GM18873 (cell line): ENCODE measurements around the gene MCC.

Experiments used
- ATAC-seq: cut with Tn5 transposase; IDR thresholded peaks from one replicate; pipeline ENCODE4 v1.9.1; 2021; ENCODE audit warnings: mild to moderate bottlenecking, moderate library complexity, moderate number of reproducible peaks; ENCODE audit not compliant: unreplicated experiment, low FRiP score

The MCC gene

DNA sequence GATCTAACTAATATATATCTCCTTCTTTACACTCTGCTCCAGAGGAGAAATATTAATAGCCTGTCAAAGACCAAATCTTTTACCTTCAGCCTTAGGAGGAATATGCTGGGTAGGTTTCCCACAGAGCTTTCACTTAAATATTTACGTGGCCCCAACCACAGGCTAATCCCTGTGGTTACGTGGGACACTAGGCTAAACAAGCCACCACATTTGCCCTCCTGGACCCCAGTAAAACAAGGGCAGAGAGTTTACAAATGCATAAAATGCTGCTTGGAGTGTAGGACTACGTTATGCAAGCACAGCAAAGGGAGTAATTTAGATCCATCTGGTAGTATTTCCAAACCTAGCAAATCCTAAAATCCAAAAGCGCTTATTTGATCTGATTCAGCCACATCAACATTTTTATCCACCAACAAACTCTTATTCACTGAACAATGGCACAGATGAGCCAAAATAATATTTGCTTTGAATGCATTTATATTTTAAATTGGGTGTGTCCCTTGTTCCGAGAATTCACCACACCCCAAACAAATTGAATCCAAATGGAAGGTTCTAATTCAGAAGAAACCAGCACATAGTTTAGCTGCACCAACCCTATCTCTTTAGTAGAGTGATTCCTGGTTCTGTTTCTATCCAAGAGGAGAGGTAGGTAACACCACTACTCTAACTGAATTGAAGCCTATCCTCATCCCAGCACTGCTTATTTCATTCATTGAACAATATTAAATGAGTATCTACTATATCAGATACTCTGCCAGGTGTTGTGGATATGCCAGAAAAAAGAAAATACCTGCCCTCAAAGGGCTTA is 232.5 kb downstream of the MCC start:
- no peak for ATAC-seq

DNA sequence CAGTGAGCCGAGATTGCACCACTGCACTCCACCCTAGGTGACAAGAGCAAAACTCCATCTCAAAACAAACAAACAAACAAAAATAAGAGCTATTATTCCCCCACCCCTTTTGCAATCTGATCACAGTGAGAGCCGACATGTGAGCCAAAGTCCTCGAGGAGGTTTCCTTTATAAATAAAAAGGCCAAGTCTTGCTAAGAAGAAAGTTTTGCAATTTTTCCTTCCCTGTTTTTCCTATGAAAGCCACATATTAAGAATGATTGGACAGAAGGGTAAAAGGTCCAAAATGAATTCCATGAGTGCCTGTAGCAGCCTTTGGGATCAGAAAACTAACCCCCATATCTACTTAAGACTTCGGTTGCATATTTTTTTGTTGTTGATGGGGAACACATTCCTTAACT is 233.1 kb downstream of the MCC start:
- ATAC-seq, result no peak

DNA sequence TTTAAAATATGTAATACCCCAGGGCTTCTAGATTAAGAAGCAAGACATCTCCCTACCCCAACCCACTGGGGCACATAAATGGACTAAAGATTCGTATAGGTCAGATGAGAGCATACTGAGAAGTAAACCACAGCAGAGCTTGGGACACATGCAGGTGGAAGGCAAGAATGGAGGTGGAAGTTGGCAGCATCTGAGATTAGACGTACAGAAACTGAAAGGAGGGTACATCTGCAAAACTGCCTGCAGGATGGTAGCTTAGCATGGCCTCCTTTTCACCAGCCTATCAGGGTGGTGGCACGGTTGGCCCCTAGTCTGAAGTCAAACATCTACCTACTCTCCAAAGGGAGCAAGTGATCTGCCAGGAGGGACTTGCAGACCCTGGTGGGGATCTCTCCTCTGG is 235.2 kb downstream of the MCC start:
- no peak for ATAC-seq

DNA sequence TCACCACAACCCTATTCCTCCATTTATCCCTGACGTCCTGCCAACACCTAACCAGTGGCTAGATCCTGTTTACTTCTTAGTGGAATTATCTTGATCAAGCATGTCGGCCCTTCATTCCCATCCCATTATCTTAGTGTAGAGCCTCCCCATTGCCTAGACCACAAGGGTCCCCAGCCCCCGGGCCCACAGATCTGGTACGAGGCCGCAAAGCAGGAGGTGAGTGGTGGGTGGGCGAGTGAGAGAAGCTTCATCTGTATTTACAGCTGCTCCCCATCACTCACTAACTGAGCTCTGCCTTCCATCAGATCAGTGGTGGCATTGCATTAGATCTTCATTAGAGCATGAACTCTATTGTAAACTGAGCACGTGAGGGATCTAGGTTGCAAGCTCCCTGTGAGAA is 236.2 kb downstream of the MCC start:
- ATAC-seq, result no peak

DNA sequence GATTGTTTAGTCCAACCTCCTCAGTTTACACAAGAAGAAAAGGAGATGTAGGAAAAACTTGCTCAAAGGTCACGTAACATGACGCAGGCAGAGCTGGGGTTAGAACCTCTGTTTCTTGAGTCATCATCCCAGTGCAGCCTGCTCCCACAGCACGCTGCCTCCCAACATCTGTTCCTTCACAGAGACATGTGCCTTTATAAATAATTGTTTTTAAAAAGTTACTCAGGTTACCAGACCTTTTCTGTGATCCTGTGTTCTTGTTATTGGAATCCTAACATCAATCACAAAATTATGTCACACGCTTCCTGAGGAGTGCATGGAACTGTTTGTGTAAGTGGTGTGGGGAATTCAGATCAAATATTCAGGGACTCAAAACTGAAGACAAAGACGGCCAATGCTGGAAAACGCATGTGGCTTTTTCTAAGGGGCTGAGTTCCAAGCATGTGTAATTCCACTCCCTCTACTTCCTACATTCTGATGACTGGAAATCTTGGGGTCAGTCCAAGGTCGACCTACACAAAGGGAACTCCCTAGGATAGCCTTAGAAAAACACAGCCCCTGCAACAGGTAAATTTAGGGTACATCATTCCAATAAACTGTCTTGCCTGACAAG is 237.8 kb downstream of the MCC start:
- no peak for ATAC-seq

DNA sequence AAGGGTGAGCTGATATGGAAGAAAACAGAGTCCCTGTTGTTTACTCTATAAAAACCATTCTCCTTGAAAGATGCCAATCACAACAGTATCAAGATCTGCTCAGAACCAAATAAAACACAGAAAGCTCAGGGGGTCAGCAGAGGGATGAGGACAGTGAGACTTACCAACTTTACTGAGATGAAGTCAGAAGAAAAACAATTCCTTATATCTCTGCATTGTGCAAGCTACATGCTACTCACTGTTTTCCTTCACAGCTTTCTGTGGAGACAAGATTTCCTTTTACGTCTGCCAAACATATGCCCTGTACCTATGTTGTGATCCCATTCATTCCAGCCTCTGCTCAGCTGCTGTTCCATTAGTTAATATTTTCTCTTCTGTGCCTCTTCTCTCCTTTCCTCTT is 239.0 kb downstream of the MCC start:
- ATAC-seq, result no peak

DNA sequence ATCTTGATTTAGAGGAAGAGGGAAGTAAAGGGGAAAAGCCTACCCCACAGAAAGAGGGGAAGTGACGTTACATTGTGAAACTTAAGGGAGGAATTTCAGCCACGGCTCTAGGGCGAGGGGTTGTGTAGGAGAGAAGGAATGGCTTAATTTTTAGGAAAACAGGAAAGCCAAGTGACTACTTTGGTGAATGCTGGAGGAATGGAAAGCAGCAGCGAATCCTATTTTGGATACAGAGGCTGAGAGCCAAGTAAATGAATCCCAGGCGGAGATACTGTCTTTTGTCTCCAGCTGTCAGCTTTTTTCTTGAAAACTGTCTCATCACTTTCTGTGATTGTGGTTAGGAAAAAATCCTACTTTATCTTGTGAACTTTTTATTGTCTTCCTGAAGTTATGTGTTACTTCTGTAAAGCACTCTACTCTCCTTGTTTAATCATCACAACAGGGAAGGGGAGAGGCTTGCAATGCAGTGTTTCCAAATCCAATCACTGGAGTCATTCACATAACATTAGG is 241.8 kb downstream of the MCC start:
- no peak for ATAC-seq

DNA sequence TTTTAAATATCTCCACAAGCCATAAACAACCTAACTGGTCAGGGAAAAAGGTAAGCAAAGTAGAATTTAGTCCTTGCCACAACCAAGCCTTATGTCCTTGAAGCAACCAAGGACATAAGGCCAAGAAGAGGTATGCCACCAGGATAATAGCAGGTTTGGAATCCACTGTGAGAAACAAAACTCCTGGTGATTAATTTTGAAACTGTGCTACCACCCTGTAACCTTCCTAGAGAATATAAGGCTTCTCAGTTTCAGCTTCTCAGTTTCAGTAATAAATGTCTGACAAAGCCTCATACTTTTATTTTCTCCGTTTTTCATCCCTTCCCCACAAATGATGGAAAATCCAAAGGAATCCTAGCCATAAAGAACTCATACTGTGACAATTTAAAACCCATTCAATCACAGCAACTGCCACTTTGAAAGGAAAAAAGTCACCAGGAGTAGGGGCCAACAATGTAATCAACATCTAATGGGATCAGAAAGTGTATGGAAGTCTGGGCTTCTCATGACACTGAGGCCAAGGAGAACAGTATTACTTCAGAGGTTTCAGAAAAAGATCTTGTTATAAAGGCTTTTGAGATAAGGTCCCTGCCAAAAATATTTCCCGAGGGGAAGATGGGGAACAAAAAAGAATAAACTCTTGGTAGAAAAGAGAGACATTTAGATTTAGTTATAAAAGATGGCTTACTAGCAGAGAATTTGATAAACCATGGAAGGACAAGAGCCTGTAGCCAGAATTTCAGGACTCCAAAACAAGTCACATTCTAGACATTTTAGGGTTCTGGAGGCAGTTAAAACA is 242.6 kb downstream of the MCC start:
- ATAC-seq, result no peak

DNA sequence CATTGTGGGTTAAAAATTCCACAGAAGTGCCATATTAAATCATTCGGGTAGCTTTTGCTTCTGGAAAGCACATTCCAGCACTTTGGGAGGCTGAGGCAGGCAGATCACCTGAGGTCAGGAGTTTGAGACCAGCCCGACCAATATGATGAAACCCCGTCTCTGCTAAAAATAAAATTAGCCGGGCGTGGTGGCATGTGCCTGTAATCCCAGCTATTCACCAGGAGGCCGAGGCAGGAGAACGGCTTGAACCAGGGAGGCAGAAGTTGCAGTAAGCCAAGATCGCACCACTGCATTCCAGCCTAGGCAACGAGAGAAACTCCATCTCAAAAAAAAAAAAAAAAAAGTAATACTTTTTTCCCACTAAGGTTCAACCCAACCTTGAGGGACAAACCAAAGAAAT is 243.3 kb downstream of the MCC start:
- ATAC-seq, result no peak

DNA sequence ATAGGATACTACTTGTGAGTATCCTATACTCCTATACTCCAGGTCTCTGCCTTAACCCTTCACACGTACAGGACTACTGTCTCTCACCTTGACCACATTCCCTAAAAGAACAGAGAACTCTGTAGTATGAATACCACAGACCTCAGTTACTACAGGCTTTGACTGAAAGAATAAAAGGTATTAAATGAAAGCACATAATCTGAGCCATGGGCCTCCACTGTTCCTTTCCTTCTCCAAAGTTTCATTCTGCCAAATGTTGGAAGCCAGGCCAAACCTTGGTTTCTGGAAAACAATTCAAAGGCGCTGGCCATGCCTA is 244.9 kb downstream of the MCC start:
- no peak for ATAC-seq

DNA sequence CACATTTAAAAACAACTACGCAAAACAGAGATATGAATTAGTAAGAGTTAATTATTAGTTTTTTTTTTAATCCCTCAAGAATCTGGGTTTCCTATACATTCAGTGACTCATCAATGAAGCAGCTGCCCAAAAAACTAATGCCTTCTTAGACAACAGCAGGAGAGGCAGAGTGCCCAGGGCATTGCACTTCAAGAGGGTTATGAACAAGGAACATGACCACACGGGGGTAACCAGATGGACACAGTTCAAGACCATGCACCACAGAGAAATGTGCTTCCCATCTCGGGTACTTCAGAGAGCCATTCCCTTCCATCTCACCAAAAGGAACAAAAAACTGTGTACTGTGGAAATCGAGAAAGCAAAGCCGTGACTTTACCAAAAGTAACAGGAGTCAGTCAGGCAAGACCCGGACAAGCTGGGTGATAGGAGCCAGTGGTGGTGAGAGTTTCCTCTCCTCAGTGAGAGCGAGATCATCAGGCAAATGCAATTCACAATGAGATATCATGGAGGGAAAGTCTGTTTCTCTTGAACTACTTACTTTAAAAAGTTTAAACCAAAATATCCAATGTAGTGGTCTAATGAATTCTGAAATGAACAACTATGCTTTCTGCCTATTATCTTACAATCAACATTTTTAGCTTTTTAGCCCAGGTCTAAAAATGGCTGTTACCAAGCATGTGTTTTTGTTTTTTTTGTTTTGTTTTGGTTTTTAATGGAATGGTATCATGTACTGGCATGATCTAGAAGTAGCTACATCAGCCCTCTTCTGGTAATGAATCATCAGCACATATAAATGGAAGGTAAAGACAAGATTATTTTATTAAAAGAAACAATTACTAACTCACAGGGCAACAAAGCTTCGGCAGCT is 245.5 kb downstream of the MCC start:
- ATAC-seq, result no peak

DNA sequence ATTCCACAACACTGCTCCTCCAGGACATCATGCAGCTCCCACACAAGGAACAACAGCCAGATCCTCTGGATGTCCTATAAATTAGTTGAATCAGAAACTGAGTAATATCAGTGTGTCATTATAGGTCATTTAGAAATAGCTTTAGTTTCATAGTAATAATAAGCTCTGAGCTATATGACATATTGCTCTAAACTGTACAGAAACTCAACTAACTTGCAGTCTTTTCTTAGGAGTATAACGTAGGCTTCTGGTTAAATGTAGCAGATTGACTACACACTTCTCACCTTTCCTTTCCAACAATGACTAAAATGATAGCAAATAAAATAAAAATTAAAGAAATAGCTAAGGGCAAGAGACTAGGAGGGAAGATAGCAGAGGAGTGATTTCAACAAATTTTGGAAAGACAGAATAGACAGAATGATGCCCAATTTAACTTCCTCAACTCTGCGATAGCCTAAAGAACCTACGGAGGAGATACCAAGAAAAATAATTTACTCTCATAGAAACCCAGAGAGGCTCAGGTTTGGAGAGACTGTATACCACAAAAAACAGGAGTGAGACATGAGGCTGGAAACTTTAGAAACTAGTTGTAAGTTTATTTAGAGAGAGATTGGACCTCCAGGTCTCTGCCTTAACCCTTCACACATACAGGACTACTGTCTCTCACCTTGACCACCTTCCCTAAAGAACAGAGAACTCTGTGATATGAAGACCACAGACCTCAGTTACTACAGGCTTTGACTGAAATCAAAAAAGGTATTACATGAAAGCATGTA is 247.1 kb downstream of the MCC start:
- no peak for ATAC-seq

DNA sequence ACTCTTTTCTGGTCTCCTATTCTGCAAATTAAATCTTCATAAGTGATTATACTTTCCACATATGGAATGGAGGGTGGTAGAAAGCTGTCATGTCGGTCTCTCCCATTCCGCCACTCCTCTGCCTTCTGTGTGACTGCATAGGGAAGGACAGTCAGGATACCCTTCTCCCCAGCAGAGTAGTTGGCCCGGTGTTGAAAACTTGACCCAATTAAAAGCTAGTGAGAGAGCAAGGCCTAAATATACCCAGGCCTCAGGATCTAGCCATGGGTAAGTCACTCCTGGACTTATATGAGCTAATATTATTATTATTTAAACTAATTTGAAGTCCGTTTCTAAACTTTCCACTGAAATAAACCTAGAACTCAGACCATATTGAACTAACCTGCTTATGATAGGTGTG is 248.2 kb downstream of the MCC start:
- no peak for ATAC-seq

DNA sequence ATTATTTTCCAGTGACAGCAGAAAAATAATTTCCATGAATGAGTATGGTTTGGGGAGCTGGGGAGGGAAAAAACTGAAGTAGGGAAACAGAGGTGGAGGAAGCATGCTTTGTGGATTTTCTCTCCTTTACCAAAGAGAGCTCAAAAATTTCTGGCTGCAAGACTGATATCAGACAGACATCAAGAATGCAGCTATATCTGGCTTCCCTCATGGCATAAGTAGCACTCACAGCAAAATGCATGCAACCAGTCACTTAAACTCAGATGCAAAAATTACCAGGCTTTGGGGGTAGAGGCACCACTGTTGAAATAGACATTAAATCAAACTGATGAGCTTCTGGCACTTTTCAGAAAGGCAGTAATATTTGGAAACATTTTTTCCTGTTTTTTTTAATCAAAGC is 250.4 kb downstream of the MCC start:
- ATAC-seq, result no peak

DNA sequence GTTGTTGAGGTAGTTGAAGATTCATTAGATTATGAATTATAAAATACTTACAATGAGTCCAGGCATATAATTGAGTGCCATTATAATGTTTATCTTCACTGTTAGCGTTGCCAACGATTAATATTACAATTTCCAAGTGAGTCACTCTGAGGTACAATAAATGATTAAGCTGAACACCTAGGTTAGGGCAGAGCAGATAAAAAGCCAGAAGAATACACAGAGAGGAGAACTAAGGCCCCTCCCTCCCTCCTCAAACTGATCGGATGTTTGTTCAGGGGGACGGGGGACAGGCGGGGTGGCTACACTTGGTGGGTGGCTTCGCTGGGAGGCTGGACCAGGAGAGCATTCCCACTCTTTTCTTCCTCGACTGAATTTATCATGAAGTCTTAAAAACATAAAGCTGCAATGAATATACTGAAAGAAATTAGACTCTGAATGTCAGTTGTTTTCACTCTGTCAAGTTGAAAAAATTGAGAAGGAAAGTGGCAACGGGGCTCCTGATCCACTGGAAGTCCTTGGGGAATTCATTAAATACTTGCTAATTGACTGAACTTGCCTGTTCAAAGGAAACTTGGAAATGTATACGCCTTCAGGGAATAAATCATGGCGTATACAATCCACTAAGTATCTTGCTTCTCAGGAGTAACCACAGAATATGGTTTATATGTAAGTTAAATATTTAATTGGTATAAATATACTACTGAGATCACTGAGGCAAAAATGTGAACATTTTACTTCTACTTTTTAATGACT is 251.5 kb downstream of the MCC start:
- no peak for ATAC-seq

DNA sequence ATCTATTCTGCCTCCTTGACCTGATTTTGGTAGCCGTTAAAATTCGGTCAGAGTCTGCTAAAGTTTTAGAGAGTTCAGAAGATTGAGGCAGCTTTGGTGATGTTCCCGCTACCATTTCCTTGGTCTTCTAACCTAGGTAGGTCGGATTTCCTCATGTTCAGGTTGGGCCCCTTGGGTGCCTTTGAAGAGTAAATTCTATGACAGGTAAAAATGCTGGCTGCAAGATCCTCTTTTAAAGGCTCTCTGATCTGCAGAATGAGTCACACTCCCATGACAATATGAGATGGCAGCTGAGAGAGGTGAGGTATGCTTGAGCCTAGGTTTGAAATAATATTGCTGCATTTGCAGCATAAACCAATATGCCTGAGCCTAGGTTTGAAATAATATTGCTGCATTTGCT is 252.4 kb downstream of the MCC start:
- no peak for ATAC-seq

DNA sequence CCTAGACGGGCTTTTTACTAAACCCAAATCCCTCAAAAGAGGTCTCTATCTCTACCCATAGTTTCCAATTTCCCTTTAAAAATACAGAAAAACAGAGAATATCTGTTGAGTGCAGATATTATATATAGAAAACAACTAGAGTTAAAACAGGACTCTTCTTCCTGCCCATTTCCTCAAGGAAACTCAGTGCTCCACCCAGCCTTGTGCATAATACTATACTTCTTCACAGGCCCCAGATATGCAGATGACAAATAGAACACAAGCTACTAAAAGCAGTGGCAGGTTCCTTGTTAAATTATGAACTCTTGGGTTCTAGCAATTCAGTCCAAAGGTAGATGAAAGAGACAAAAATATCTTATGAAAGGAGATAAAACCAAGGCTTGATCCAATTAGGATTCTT is 253.7 kb downstream of the MCC start:
- ATAC-seq, result no peak

DNA sequence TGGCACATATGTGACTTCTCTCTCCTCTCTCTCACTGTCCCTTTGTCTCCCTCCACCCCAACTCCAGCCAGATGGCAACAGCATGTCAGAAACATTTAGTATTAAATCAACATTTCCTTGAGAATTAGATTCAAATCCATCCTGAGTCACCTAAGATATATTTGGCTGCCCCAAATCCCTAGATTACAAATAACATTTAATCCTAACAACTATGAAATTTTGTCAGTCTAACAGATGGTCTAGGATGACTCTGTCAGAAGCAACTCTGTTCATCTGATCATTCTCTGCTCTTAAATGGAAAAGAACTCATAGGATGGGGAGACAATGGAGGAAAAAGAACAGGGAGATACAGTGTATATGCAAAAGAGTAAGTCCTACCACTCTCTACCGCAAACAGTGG is 254.6 kb downstream of the MCC start:
- ATAC-seq, result no peak

DNA sequence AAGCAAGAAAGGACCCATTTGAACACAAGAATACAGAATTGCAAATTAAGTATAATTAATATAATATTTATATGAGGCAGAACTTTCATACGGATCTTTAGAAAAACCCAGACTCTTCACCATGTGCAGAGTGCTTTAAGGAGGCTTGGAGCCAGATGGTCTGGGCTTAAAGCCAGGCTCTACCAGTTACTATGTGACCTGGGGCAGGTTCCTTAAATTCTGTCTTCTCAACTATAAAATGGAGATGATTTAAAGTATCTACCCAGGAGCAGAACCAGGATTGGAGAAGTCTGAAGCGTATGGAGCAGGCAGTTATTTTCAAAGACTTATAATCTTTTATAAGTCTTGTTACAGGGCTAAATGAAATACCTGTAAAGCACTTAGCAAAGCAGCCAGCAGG is 255.6 kb downstream of the MCC start:
- no peak for ATAC-seq
